BJ (cell line): ENCODE measurements around the gene MYCL. TPM values are rescaled to one million over a fixed set of nuclear protein-coding genes. Genes with fewer than 3 reads are reported as not detected.

Source experiments
- CTCF ChIA-PET: fragments of 350-600 bp; formaldehyde crosslinking; extraction: SDS; loops from one replicate; lab custom pipeline; 2021; ENCODE audit warnings: antibody characterized with exemption, inconsistent platforms; lab: Yijun Ruan, JAX
- POLR2A ChIA-PET: fragments of 300-600 bp; sonication (Branson Sonifier 250); formaldehyde crosslinking; extraction: SDS; loops from one replicate; lab custom pipeline; 2021; ENCODE audit warnings: antibody characterized with exemption; lab: Charles Lee
- DNase-seq: peaks from one replicate; pipeline ENCODE4 v3.0.0-alpha.2; 2011; ENCODE audit warnings: low read depth
- H3K27me3 ChIP-seq: 2 replicates; pipeline ENCODE4 v1.6.0; 2011; ENCODE audit warnings: low read length; ENCODE audit not compliant: control insufficient read depth, insufficient read depth
- H3K36me3 ChIP-seq: 2 replicates; pipeline ENCODE4 v1.5.1; 2011; ENCODE audit warnings: low read length; ENCODE audit not compliant: control insufficient read depth, insufficient read depth
- H3K4me3 ChIP-seq: 2 replicates; pipeline ENCODE4 v1.5.1; 2011; ENCODE audit warnings: low read depth, mild to moderate bottlenecking, control low read depth, low read length
- polyA plus RNA-seq: library from polyadenylated mRNA; depleted of rRNA; stranded (reverse); fragments of >200 nt; gene quantifications from 2 replicates; pipeline ENCODE4 v1.2.3, GENCODE V29; 2011; rRNA removed
- small RNA-seq: library from RNA; depleted of rRNA; stranded (forward); fragments of <200 nt; gene quantifications from one replicate; pipeline ENCODE3, GENCODE V24; 2012; ENCODE audit warnings: low replicate concordance, low read depth; ENCODE audit not compliant: insufficient read length
- TF ChIP-seq, protein P1 (sequence below): IDR thresholded peaks from 2 replicates; pipeline ENCODE4 v1.5.1; 2011; ENCODE audit warnings: low read depth, mild to moderate bottlenecking, control low read depth, inconsistent platforms, low read length, moderate library complexity; ENCODE audit not compliant: insufficient read depth

MYCL gene
- polyA plus RNA-seq, 1 experiment, result 0.22 TPM

DNA sequence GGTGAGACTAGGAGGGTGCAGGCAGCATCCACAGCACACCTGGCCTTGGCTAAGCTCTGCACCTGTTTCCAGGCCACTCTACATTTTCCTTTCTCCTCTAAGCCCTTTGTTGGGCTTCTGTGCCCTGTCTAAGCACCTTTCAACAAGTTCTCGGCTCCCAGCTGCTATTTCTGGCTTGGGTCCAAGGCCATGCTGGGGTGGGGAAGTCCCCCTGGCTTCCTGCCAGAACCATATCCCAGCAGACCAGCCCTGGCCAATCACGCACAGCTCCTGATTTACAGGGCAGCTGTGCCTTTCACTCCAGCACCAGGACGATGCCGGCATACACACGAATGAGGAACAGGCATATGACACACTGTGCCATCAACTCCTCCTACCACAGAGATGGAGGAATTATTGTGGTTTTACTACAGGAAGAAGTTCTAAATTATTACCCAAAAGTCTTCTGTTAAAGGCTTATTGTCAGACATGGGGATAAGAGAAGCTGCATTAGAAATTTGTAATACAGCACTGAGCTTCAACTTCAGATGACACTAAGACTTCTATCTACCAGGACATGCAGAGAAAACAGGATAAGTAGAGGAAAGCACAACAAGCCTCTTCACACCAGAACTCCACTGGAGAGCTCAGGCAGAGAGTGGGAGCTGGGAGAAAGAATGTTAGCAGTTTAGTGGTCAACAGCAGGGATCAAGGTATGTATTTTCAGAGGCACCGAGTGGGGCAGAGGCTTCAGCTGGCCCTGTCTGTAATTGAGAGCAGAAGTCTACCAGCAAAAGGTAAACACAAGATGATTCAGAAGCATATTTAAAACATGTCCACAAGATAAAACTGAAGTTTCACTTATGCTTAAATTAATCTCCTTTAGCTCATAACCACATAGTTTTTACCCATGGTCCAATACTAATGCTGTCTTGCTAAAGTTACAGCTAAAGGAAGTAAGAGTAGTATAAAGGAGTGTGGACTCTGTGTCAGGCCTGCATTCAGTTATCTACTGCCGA lies 55.8 kb downstream of the MYCL start:
- POLR2A ChIA-PET, result interaction anchor here (0.5 to 1.1 kb wide), 2 partner anchors 13 to 14 kb away, joined by 4 to 9 read pairs; no protein-coding TSS in a partner anchor
- Histone ChIP-seq H3K36me3 (peaks cover 9% of the 10 kb centered on the region), H3K4me3 (no peak overlapping the region), H3K27me3 (no peaks in the 10 kb centered on the region)
- CTCF ChIA-PET, result interaction anchor here (0.6 to 5.6 kb wide), 9 partner anchors 9 to 74 kb away, joined by 3 to 20 read pairs (median 4); partner anchors contain the start of gene MYCL
- DNase-seq, result peak; percentile 18
- TF ChIP-seq, protein P1, sequence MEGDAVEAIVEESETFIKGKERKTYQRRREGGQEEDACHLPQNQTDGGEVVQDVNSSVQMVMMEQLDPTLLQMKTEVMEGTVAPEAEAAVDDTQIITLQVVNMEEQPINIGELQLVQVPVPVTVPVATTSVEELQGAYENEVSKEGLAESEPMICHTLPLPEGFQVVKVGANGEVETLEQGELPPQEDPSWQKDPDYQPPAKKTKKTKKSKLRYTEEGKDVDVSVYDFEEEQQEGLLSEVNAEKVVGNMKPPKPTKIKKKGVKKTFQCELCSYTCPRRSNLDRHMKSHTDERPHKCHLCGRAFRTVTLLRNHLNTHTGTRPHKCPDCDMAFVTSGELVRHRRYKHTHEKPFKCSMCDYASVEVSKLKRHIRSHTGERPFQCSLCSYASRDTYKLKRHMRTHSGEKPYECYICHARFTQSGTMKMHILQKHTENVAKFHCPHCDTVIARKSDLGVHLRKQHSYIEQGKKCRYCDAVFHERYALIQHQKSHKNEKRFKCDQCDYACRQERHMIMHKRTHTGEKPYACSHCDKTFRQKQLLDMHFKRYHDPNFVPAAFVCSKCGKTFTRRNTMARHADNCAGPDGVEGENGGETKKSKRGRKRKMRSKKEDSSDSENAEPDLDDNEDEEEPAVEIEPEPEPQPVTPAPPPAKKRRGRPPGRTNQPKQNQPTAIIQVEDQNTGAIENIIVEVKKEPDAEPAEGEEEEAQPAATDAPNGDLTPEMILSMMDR, result no peak

Small RNA genes within 50 kb of the gene (small RNA-seq; reads per million reads assigned to genes)
- not detected for gene RF00019

Other genes starting within 250 kb of the MYCL start
- gene NT5C1A, start 229.8 kb downstream of the MYCL start, polyA plus RNA-seq, result not detected in 2 replicates
- not detected in 2 replicates for gene HPCAL4, start 210.5 kb downstream of the MYCL start, polyA plus RNA-seq
- gene PPIE, start 163.0 kb downstream of the MYCL start, polyA plus RNA-seq, result 66.1 and 89.6 TPM in 2 replicates
- gene OXCT2, start 130.6 kb downstream of the MYCL start, polyA plus RNA-seq, result 0.53 and 1.2 TPM in 2 replicates
- gene BMP8B, start 113.1 kb downstream of the MYCL start, polyA plus RNA-seq, result 0.01 TPM in 2 replicates
- gene TRIT1, start 18.4 kb downstream of the MYCL start, polyA plus RNA-seq, result 12.7 and 21.4 TPM in 2 replicates
- 0.94 and 2.0 TPM in 2 replicates for gene MFSD2A, start 53.2 kb upstream of the MYCL start, polyA plus RNA-seq
- gene CAP1, start 138.8 kb upstream of the MYCL start, polyA plus RNA-seq, result 585 and 769 TPM in 2 replicates
- gene PPT1, start 195.3 kb upstream of the MYCL start, polyA plus RNA-seq, result 46.6 and 48.7 TPM in 2 replicates